Coronary artery (tissue), 2 donors: ENCODE data around the gene MRPS6.

ENCODE experiments used
- DNase-seq: peaks from one replicate; pipeline ENCODE4 v3.0.0-alpha.2; 2017; ENCODE audit warnings: low spot score
- H3K27ac ChIP-seq, 2 donors: fragments of 200-600 bp; sonication (generic); one replicate each; pipeline ENCODE4 v1.5.1; 2016 to 2019
- H3K4me3 ChIP-seq: fragments of 200-600 bp; sonication (generic); 2 replicates; pipeline ENCODE4 v1.5.1; 2016; ENCODE audit warnings: mild to moderate bottlenecking, moderate library complexity
- CTCF ChIP-seq: fragments of 200-600 bp; sonication (generic); IDR thresholded peaks from one replicate; pipeline ENCODE4 v1.5.1; 2019; ENCODE audit warnings: antibody characterized with exemption

Gene MRPS6

GRCh38 chr21:34071683-34072082 is 1.7 kb upstream of the MRPS6 start:
- no peak for TF ChIP-seq CTCF
- DNase-seq = no peak
- H3K27ac ChIP-seq = no peak overlapping the region

GRCh38 chr21:34072145-34073031 is 990 bp upstream of the MRPS6 start:
- H3K27ac ChIP-seq = peak overlapping the region; percentile 84 to 92
- peak overlapping the region; percentile 89 for H3K4me3 ChIP-seq
- no peak for TF ChIP-seq CTCF
- DNase-seq = no peak

More at GRCh38 chr21:34071683-34072082, 1.7 kb upstream of the MRPS6 start:
- no peak overlapping the region for H3K4me3 ChIP-seq

- DNase-seq = no peak
- Histone ChIP-seq H3K27ac (peak overlapping the region; percentile 79 to 92), H3K4me3 (peak overlapping the region; percentile 89)
- no peak for TF ChIP-seq CTCF
Observed at GRCh38 chr21:34073749-34074282, 438 bp downstream of the MRPS6 start.

GRCh38 chr21:34074283-34075090 is 1.1 kb downstream of the MRPS6 start:
- H3K27ac ChIP-seq = peak overlapping the region; percentile 27 to 92
- no peak for DNase-seq
- no peak for TF ChIP-seq CTCF
- peak overlapping the region; percentile 89 for H3K4me3 ChIP-seq

GRCh38 chr21:34075091-34075425 is 1.7 kb downstream of the MRPS6 start:
- peak overlapping the region; percentile 27 to 92 for H3K27ac ChIP-seq
- DNase-seq = no peak
- TF ChIP-seq CTCF = no peak
- peak overlapping the region; percentile 89 for H3K4me3 ChIP-seq

- no peak for DNase-seq
- H3K4me3 ChIP-seq = peak overlapping the region; percentile 89
- no peak for TF ChIP-seq CTCF
- H3K27ac ChIP-seq = no peak overlapping the region
Observed at GRCh38 chr21:34075760-34076660, 2.6 kb downstream of the MRPS6 start.
